HG03097 (cell line): ENCODE data around the gene TSEN15.

Source experiments
- ATAC-seq: cut with Tn5 transposase; IDR thresholded peaks from one replicate; pipeline ENCODE4 v1.9.1; 2021; ENCODE audit not compliant: unreplicated experiment, low FRiP score

The TSEN15 gene

DNA sequence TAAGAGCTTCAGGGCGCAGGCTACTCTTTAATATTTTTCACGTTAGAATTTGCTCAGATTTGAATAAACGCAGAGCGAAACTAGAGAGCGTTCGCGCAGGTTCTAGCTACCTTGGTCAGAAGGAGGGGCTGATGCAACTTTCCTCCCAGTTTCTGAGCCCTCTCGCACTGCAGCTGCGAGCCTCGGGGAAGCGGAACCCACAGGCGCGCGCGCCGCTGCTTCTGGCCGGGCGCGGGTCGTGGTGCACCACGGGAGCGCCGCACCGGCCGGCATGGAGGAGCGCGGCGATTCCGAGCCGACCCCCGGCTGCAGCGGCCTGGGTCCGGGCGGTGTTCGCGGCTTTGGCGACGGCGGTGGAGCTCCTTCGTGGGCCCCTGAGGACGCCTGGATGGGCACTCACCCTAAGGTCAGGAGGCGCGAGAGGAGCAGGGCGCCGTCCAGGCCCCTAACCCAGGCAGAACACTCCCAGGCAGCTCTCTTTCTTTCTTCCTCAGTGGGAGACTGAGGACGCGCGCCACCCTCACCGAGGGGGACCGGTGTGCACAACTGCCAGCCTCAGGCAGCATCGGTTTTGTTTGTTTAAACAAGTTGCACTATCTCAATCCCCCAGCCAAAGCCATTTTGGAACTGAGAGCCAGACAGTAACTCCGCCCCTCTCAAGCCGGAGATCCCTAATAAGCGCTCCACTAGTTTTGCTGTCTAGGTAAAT is at the start of gene TSEN15:
TSS of gene TSEN15 (plus strand) at position 246 of the 709 bp plus-strand sequence. CDS start at position 272, 26 bp downstream.
- ATAC-seq = peak; percentile 97

DNA sequence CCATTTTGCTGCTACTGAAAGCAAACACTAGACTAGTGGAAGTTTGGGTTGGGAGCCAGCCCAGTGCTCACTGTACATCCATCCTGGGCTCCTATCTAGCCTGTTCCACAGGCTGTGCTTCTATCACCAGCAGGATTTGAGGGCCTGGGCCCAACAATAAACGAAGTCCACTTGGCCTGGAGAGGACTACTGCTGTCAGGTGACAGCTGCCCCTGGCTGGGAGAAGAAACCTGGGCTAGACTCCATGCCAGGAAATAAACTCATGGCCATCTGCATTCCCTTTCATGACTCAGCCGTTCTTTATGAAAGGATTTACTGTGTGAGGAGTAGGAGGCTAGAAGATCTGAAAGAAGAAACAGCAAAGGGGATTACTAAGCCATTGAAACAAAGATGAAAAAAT is 49.5 kb upstream of the TSEN15 start:
- no peak for ATAC-seq

DNA sequence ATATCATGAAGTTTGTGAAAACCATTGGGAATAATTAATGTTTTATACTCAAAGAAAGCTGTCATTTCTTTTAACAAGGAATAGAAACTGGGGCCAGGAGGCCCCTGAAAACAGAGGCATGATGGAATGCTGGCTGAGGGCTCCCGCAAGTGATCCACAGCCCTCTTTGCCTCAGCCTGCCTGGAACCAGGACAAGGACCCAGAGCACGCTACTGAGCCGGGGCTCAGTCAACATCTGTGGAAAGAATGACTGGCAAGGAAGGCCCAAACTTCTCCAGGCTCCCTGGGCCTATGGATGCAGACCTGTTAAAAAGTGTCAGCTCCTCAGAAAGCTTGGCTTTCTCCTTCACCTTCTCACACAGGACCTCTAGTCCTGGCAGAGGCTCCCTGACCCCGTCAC is 46.6 kb upstream of the TSEN15 start:
- ATAC-seq = no peak

DNA sequence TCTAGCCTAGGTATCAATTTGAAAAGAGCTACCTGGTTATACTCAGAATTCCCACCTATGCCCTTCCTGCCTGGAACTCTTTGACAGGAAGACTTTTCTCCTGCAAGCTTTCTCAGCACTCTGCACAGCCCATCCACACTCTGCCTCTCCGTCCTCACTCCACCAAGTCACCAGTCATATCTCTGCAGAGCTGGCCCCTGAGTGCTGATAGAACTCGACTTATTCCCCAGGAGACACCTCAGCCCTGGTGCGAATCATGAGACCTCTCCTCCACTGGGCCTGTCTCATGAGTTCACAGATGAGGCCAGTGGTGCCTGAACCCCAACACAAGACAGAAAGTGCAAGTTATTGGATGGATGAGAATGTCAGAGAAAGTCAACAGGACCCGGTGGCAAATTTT is 46.0 kb upstream of the TSEN15 start:
- ATAC-seq = no peak

DNA sequence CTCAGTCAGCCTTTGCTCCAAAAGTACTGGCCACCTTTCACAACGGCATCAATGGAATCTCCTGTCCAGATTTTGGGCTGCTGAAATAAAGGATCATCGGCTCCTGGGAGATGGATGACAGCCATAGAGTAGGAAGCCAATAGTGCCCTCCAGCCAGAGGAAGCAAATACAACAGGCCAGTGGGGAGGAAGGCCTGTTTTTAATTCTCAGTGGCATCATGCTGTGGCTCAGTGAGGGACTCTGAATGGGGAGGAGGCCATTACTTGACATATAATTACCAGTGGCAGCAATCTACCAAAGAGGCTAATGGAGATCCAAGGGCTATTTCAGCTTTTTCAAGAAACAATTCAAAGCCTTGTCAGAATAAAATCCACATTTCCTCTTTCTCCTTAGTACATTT is 40.7 kb upstream of the TSEN15 start:
- ATAC-seq = no peak

DNA sequence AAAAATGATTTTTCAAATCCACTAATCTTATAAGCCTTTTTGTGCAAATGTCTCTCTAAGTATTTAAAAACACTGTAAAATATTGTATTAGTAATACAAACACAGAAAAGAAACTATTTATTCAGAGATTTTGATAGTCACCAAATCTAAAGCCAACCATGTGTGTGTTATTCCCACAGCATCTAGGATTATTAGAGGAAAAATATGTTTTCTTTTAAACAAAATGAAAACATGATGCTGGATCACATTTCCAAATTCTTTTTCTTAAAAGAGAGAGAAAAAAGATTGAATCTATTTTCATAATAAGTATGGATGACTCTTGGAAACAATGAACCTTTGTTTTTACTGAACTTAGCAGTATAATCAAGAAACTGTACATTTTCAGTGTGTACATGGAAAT is 39.3 kb upstream of the TSEN15 start:
- ATAC-seq = no peak

DNA sequence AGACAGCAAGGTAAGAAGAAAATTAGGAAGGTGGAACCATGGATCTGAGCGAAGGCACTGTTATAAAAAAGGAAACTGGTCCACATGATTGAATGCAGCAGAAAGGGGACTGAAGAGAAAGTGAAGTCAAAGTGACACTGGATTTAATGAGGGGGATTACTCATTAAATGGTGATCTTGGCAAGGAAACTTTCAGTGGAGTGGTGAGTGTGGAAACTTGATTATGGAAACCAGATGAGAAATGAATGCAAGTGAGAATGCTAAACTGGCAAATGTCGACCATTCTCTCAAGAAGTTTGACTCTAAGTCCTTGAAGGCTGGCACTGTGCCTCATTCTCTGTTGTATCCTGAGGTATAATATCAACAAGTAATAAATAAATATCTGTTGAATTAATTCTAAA is 37.3 kb upstream of the TSEN15 start:
- no peak for ATAC-seq

DNA sequence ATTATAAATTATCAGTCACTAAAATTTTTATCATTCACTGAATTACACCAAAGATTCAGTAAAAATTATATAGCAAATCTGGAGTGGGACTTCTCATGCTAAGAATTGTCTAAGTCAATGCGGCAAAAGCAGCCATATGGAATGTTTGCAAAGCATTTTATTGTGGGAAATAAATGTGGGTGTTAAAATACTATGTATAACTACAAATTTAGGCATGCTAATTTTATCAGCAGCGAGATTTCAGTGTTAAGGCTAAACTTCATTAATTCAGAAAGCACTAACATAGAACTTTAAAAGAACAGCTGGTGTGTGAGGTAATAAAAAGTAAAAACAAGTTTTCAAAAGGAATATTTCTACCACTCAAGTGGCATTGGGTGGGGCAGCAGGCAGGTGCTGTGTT is 35.4 kb upstream of the TSEN15 start:
- ATAC-seq = no peak

DNA sequence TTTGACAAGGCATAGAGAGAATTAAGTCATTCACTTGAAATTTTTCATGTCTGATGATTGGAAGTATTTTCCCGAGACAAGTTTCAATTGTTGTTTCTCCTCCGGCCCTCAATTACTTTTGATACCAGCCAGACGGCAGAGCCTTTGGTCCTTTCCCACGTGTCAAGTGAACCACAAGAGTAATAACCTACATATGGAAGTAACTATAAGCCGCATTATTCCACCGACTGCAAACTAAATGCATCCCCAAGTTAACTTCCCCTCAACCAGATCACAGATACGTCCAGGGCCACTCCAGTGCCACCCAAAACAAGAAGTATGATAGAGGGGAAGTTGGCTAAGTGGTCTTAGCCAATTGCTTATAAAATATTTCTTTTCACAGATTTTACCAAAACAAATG is 34.2 kb upstream of the TSEN15 start:
- ATAC-seq = no peak

DNA sequence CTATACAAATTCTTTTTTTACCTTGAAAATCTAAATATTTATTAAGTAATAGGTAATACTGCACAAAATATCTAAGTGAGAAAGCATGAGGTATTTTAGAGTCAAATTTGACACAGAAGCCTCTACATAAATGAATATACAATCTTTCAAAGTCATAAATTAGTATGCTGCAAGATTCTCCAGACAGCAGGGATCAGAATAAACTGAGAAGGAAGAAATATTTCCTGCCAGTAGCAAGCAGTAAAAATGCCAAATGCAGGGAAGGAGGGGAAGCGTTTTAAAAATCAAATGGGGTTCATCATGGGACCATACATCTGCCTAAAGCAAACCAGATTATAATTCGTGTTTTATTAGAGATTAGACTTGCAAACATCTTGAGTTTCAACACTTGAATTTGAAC is 32.9 kb upstream of the TSEN15 start:
- ATAC-seq = no peak

DNA sequence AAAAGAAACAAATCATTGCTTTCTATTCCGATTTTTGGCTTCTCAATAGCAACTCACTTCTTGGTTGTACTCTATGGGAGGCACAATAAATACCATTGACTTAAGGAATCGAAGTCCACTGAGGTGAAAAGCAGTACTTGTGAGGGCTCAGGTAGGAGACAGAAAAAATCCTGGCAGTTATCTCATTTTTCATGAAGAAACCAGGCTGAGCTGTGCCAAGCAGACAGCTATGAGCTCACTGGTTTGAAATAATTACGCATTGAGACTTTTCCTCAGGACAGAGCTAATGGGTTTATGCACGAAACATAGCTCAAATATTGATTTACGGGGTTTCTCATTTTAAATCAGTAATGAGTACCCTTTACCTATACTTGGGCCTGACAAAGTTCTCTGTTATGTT is 32.5 kb upstream of the TSEN15 start:
- ATAC-seq = no peak

DNA sequence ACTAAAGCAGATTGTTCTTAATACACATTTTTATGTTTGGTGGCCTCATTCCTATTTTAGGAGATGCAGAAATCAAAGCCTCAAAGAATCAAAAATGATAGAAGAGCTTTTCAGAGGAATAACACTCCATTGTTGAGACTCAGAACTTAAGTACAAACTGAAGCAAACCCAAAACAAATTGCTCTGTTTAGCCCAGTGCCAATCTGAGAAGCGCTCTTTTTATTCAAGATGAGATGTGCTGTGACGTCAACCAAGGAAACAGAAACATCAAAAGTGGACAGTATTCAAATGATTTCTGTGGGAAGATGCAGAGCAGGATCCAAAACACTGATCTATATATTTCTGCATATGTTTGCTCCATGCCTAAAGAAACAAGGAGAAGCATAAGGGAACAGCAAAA is 32.0 kb upstream of the TSEN15 start:
- no peak for ATAC-seq

DNA sequence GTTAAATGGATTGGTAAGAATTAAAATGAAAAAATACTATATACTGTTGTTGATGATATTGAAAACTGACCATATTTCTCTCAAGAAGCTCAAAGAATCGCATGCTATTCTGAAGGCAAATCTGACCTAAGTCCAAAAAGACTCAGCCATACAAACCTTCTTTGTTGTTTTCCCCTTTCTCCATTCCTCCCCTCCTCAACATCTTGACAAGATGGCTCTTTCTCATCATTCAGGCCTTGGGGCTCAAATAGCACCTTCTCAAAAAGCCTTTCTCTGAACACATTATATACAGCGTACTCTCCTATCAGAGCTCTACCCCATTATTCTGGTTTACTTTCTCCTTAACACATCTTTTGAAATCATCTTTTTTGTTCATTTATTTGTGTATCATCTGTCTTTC is 31.2 kb upstream of the TSEN15 start:
- no peak for ATAC-seq

DNA sequence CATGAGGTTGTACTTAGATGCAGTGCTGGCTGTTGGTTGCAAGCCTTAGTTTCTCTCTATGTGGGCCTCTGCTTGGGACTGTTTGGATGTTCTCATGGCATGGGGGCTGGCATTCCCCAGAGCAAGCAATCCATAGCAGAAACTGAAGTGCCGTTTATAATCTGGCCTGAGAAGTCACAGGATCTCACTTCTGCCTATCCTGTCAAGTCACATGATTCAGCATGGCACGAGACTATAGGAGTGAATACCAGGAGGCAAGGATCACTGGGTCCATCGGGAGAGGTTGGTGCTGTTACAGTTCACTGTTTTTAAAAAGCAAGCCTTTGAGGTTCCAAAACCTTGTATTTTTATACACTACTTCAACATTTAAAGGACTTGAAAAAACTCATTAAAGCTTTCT is 30.7 kb upstream of the TSEN15 start:
- ATAC-seq = no peak

DNA sequence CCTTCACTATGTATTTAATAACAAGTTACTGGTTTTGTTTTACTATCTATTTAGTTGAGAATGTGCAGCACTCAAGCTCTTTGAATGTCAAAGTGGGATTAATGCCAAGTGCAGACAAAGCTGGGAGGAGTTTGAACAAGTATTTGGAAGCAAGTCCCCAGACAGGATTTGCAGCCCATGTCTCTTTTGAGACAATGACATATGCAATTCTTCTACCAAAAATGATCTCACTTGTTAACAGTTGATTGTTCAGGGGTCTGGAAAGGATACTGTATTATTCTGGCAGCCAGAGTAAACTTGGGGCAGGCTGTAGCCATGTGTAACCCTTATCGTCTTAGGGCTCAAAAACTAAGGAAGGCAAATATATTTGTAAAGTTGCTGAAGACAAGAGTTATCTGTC is 29.8 kb upstream of the TSEN15 start:
- no peak for ATAC-seq

DNA sequence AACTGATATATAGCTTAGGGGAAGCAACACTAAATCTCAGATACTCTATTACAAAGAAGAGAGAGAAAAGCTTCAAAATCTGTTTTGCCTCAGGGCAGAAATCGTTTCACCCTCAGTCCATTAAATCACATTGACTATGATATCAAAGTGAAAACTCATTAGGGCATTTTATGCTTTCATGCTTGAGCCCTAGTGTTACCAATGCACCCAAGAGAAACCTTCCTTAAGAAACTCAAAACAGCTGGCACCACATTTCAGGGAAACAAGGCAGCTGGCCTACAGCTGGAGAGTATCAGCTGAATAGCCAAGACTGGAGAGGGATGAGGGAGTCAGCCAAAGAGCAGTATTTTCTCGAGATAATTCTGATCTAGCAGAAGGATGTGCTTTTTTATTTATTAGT is 28.9 kb upstream of the TSEN15 start:
- ATAC-seq = no peak

DNA sequence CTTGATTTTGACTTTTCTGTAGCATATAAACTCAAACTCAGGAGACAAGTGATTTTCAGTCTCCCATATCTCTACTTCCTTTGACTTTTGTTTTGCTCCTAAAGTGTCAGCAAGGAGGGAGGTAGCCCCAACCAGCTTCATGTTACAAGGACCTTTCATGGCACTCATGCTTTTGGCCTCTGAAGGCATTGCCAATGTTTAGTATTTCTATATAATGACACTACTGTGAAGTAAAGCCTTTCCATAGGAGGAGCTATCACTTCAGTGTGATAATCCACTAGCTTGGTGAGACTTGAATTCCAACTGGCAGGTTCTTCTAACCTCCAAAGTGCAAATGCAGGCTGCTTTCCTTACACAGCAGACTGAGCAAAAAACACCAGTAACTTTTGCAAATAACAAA is 28.4 kb upstream of the TSEN15 start:
- no peak for ATAC-seq

DNA sequence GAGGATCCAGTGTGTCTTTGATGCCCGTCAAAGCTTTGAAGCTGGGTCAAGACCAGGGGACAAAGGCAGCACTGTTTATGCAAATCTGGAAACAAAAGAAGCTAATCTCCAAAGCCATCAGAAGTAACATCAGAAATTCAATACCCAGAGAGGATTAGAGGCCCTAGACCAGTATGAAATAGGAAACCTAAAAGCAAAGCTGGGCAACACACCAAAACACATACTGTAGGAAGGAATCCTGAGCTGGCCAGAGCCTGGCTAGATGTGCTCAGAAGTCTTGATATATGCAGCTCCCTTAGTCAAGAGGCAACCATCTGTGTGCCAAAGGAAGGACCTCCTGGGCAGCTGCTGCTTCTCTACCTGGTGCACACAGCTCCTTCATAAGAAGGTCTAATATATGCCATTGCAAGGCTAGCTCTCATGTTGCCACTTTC is 26.3 kb upstream of the TSEN15 start:
- no peak for ATAC-seq

DNA sequence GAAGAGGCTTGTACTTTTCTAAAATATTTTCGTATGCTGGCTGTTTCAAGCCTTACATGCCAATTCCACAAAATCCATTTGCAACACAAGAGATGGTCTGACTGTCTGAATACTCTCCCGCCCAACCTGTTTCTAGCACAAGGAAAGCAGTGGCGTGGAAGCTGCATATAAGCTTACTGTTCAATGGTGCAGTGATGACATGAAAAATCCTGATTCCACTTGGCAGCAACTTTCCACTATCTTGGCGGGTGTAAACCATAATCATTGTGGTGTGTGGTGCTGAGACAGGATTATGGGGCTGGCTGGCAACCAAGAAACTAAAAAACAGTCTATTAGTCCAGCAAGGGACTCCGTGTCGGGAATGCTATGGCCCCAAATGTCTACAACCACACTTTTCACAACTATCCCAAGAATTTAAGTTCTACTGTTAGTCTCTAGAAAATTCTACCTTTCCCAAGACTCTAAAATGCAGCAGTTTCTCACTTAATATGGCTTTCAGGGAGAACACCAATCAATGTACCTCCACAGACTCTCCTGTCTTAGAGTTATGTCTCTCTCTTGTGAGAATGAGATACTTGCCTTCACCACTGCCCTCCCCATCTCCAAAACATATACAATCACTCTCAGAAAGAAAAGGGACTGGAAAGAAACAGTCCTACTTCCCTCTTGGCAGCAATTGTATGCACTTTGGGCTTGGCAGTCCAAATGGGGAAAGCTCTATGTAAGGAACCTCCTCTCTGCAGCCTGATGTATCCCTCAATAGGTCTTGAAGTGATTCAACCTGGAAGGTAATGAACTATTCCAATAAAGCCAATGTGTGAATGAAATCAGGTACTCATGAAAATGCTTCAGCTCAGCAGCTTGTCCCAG is 23.5 kb upstream of the TSEN15 start:
- ATAC-seq = no peak

DNA sequence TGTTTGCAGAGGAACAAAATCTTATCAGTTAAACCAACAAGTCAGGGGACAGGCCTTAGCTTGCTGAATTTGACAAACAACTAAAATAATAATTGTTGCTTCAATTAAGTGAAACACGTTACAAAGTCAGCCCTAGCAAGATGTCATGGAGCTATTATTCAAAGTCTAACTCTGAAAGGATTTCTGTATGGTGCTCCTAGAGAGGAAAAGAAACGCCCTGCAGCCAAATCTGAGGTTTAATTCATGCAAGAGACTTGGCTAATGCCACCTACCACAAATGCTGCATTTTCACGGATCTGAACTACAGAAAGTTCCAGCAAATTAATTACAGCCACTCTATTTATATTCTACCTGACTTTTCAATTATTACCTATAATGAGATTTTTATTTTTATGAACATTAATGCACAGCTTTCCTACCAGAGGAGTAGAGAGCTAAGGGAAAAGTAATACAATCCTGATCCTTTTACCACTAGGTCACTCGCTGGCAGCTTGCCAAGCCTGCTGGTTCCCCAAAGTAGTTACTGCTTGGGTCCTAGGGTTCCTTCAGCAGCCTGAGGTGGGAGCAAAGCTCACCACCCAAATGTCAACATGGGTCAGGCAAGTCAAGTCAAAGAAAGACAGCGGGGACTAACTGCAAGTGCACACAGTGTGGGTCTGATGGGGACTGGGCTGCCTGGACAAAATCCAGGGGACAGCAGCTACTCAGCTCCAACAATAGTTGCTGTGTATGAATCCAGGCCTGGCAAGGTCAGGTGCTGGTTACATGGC is 22.5 kb upstream of the TSEN15 start:
- ATAC-seq = no peak

DNA sequence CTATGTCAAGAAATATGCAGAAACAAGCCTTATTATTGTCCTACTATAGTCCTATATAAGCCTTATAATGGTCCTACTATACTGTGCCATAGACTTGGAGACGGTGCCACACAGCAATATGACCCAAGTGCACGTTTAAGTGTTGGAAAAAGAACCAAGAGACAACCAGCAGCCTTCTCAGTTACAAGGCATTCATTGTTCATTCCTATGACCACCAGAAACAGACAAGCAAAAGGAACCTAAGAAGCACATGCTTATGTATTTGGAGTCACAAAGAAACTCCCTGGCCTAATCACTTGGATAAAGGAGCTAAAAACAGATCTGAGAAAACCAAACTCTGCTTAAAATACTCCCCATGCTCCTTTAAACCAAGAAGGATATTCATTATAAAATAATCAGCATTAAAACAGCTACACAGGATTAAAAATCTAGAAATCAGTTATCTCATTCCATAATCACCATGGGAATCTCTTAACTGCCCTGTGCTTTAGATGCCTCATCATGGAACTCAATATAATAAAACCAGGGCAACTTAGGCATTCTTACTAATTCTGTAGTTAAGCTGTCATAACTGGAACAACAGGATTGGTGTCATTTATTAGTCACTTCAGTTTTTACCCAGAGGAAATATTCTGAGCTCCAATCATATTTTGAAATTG is 21.0 kb upstream of the TSEN15 start:
- no peak for ATAC-seq
